Fibroblast of lung (primary cell): ENCODE measurements around the gene TTLL10. TPM values are rescaled to one million over a fixed set of nuclear protein-coding genes. Genes with fewer than 3 reads are reported as not detected.

Experiments used
- DNase-seq, 2 donors: peaks; one replicate each; pipeline versions ENCODE4 v3.0.0 to v3.0.0-alpha.2; 2010; ENCODE audit warnings: low read depth in 2 of 2
- H2AFZ ChIP-seq: 2 replicates; pipeline ENCODE4 v1.5.1; 2012; ENCODE audit warnings: low read length, control low read depth, inconsistent platforms
- H3K27ac ChIP-seq: 2 replicates; pipeline ENCODE4 v1.5.1; 2011; ENCODE audit warnings: low read length, control low read depth; ENCODE audit not compliant: insufficient read depth
- H3K27me3 ChIP-seq: 2 replicates; pipeline ENCODE4 v1.5.1; 2011; ENCODE audit warnings: mild to moderate bottlenecking, low read length; ENCODE audit not compliant: control insufficient read depth, insufficient read depth
- H3K36me3 ChIP-seq: 2 replicates; pipeline ENCODE4 v1.5.1; 2011; ENCODE audit warnings: low read length; ENCODE audit not compliant: control insufficient read depth, insufficient read depth
- H3K4me1 ChIP-seq: 2 replicates; pipeline ENCODE4 v1.5.1; 2011; ENCODE audit warnings: low read length; ENCODE audit not compliant: control insufficient read depth, insufficient read depth; ENCODE audit errors: extremely low read depth
- H3K4me2 ChIP-seq: 2 replicates; pipeline ENCODE4 v1.5.1; 2011; ENCODE audit warnings: low read length, control low read depth; ENCODE audit not compliant: insufficient read depth; ENCODE audit errors: extremely low read depth
- H3K4me3 ChIP-seq, 4 experiments: fragments of 200-600 bp in 1 of 4; sonication (generic) in 1 of 4; replicated peaks in 1 of 4; 2 replicates each; pipeline ENCODE4 v1.5.1; 2011 to 2016; ENCODE audit warnings: low read length in 4 of 4, low read depth in 3 of 4, mild to moderate bottlenecking in 3 of 4, control low read depth in 2 of 4, inconsistent platforms in 1 of 4, mixed read lengths in 1 of 4; ENCODE audit not compliant: insufficient read depth in 1 of 4; ENCODE audit errors: control extremely low read depth in 1 of 4
- H3K79me2 ChIP-seq: 2 replicates; pipeline ENCODE4 v1.5.1; 2012; ENCODE audit warnings: mild to moderate bottlenecking, low read length, inconsistent platforms; ENCODE audit not compliant: control insufficient read depth, insufficient read depth
- H3K9ac ChIP-seq: 2 replicates; pipeline ENCODE4 v1.5.1; 2011; ENCODE audit warnings: mild to moderate bottlenecking, low read length, control low read depth; ENCODE audit not compliant: insufficient read depth
- H3K9me3 ChIP-seq: 2 replicates; pipeline ENCODE4 v1.5.1; 2012; ENCODE audit warnings: low read depth, low read length; ENCODE audit not compliant: control insufficient read depth, insufficient read depth
- H4K20me1 ChIP-seq: 2 replicates; pipeline ENCODE4 v1.5.1; 2011; ENCODE audit warnings: low read length; ENCODE audit not compliant: control insufficient read depth, insufficient read depth; ENCODE audit errors: extremely low read depth
- CTCF ChIP-seq, 2 donors: IDR thresholded peaks in 1 of 2; conservative IDR thresholded peaks in 1 of 2; 1 replicate in 1 of 2; 2 replicates in 1 of 2; pipeline ENCODE4 v1.5.1; 2011 to 2012; ENCODE audit warnings: low read length in 2 of 2, control low read depth in 1 of 2, inconsistent platforms in 1 of 2, low read depth in 1 of 2, mild to moderate bottlenecking in 1 of 2
- EZH2 ChIP-seq: IDR thresholded peaks from 2 replicates; pipeline ENCODE4 v1.5.1; 2012; ENCODE audit warnings: low read length, control low read depth, mild to moderate bottlenecking; ENCODE audit errors: missing control alignments
- polyA plus RNA-seq, 2 donors: library from polyadenylated mRNA; depleted of rRNA in 1 of 2; stranded (reverse) in 1 of 2; unstranded in 1 of 2; fragments of >200 nt; gene quantifications; 2 replicates each; pipeline ENCODE4 v1.2.1, GENCODE V29; 2011 to 2012; ENCODE audit warnings: missing spikeins in 1 of 2
- total RNA-seq: library from RNA; depleted of rRNA; stranded (reverse); fragments of >200 nt; gene quantifications from 2 replicates; pipeline ENCODE4 v1.2.1, GENCODE V29; 2014

The TTLL10 gene
- total and polyA plus RNA-seq, 2 donors (not counting 1 experiment from before 2014, with no cell fraction given) = not detected

GRCh38 chr1:1237874-1238701 lies 64.4 kb downstream of the TTLL10 start:
- H2AFZ ChIP-seq = no peak overlapping the region
- H3K27ac ChIP-seq = no peak overlapping the region
- H3K9me3 ChIP-seq = no peaks in the 10 kb centered on the region
- H3K27me3 ChIP-seq = no peaks in the 10 kb centered on the region
- TF ChIP-seq CTCF (conservative IDR thresholded peaks at IDR 0.05 in 1 of 2, IDR thresholded peaks at IDR 0.05 in 1 of 2; ENCODE audit: low read depth in 1 of 2, low read length in 2 of 2) (no peak), EZH2 (no peak)
- no peak for DNase-seq
- no peak overlapping the region for H3K9ac ChIP-seq
- peaks cover 4% of the 10 kb centered on the region for H3K36me3 ChIP-seq
- no peak overlapping the region for H3K4me3 ChIP-seq
- H3K79me2 ChIP-seq = peaks cover 8% of the 10 kb centered on the region
- peaks cover 6% of the 10 kb centered on the region for H3K4me1 ChIP-seq
- H3K4me2 ChIP-seq = peak overlapping the region; percentile 5
- H4K20me1 ChIP-seq = no peaks in the 10 kb centered on the region

- no peaks in the 10 kb centered on the region for H3K27me3 ChIP-seq
- peaks cover 4% of the 10 kb centered on the region for H3K36me3 ChIP-seq
- no peak overlapping the region for H3K9ac ChIP-seq
- no peak overlapping the region for H3K27ac ChIP-seq
- H3K9me3 ChIP-seq = no peaks in the 10 kb centered on the region
- H2AFZ ChIP-seq = no peak overlapping the region
- peaks cover 4% of the 10 kb centered on the region for H3K79me2 ChIP-seq
- H3K4me1 ChIP-seq = peaks cover 6% of the 10 kb centered on the region
- DNase-seq = no peak
- no peak for TF ChIP-seq EZH2
- no peak for TF ChIP-seq CTCF (conservative IDR thresholded peaks at IDR 0.05 in 1 of 2, IDR thresholded peaks at IDR 0.05 in 1 of 2; ENCODE audit: low read depth in 1 of 2, low read length in 2 of 2)
- no peak overlapping the region for H3K4me2 ChIP-seq
- no peak overlapping the region for H3K4me3 ChIP-seq
- no peaks in the 10 kb centered on the region for H4K20me1 ChIP-seq
Observed at GRCh38 chr1:1238702-1239178, 65.1 kb downstream of the TTLL10 start.

GRCh38 chr1:1239227-1239613 lies 65.5 kb downstream of the TTLL10 start:
- H3K4me1 ChIP-seq = peaks cover 6% of the 10 kb centered on the region
- no peak overlapping the region for H3K4me2 ChIP-seq
- no peak for DNase-seq
- no peaks in the 10 kb centered on the region for H3K27me3 ChIP-seq
- no peaks in the 10 kb centered on the region for H3K9me3 ChIP-seq
- TF ChIP-seq CTCF (conservative IDR thresholded peaks at IDR 0.05 in 1 of 2, IDR thresholded peaks at IDR 0.05 in 1 of 2; ENCODE audit: low read depth in 1 of 2, low read length in 2 of 2) = no peak
- TF ChIP-seq EZH2 = no peak
- H3K27ac ChIP-seq = no peak overlapping the region
- H3K9ac ChIP-seq = no peak overlapping the region
- H4K20me1 ChIP-seq = no peaks in the 10 kb centered on the region
- no peak overlapping the region for H2AFZ ChIP-seq
- H3K36me3 ChIP-seq = peaks cover 3% of the 10 kb centered on the region
- H3K4me3 ChIP-seq = no peak overlapping the region
- H3K79me2 ChIP-seq = peaks cover 2% of the 10 kb centered on the region
